B cell (primary cell): ENCODE measurements around the gene PIP4K2A.

Experiments used
- CTCF ChIP-seq: fragments of 200-600 bp; IDR thresholded peaks from one replicate; pipeline ENCODE4 v1.8.0; 2022; ENCODE audit warnings: antibody characterized with exemption, mild to moderate bottlenecking
- EZH2 ChIP-seq: IDR thresholded peaks from 2 replicates; pipeline ENCODE4 v1.6.1; 2012; ENCODE audit warnings: borderline replicate concordance, low read depth, mild to moderate bottlenecking, moderate library complexity, low read length; ENCODE audit not compliant: insufficient read depth, poor library complexity, severe bottlenecking

- TF ChIP-seq CTCF = no peak
- no peak for TF ChIP-seq EZH2
These were observed 74.0 kb downstream of the PIP4K2A start for GRCh38 chr10:22640359-22640758.
